Left lobe of liver (tissue), 2 donors: ENCODE data around the gene VASP. TPM values are rescaled to one million over a fixed set of nuclear protein-coding genes. Genes with fewer than 3 reads are reported as not detected.
"Not testable (repeated sequence)": the region's sequence is repeated elsewhere in the genome, so short reads cannot be mapped to it uniquely, and the experiment has no call there.

Experiments
- ATAC-seq: fragments of 200-7000 bp; cut with Tn5 transposase; one replicate; pipeline ENCODE4 v1.9.1; 2020; ENCODE audit warnings: mild to moderate bottlenecking, moderate library complexity
- DNase-seq: peaks from one replicate; pipeline ENCODE4 v3.0.0-alpha.2; 2020; ENCODE audit warnings: low spot score
- total RNA-seq: library from RNA; stranded (reverse); gene quantifications from one replicate; pipeline ENCODE4 v1.2.1, GENCODE V29; 2021
- donor health status: DM: no; HTN: no; CAD: no; lungs with moderate emphysema.
- donor health status: DM: no; HTN: yes; CAD: no.

VASP gene
- total RNA-seq, 1 donor from 2014 or later = 21.7 TPM

DNA sequence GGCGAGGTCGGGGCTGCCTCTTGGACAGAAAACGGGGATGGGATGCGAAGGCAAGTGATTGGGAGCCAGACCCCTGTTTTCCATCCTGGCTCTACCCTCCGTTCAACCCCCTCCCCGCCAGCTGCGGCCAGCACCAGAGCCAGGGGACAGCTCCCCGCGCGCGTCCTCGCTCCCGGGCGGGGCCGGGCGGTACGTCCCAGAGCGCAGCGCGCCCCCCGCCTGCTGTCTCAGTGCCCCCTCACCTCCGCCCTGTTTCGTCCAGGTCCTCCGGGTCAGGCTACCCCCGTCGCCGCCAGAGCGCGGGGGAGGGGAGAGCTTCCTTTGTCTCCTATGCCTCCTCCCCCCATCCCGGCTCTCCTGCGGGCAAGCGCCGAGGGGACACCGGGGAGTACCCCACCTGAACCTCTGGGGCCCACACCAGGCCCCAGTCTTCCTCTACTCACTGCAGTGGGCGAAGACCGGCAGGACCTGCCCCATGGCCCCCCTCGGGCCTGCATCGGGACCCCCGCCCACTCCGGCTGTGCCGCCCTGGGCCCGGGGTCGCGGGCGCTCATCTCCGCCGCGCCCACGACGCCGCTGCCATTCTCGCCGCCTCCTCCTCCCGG lies 10.8 kb upstream of the VASP start:
- ATAC-seq (peak; percentile 43), DNase-seq (peak; percentile 57)

DNA sequence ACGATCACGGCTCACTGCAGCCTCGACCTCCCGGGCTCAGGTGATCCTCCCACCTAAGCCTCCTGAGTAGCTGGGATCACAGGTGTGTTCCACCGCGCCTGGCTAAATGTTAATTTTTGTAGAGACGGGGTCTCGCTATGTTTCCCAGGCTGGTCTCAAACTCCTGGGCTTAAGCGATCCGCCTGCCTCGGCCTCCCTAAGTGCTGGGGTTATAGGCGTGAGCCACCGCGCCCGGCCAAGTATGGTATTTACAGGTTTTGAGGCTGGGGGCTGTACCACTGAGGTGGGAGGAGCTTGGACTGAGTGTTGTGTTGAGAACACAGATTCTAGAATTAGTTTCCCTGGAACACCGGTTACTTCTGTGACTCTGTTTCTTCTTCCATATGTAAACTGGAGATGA lies 9.5 kb upstream of the VASP start:
- DNase-seq = no peak
- no peak for ATAC-seq

DNA sequence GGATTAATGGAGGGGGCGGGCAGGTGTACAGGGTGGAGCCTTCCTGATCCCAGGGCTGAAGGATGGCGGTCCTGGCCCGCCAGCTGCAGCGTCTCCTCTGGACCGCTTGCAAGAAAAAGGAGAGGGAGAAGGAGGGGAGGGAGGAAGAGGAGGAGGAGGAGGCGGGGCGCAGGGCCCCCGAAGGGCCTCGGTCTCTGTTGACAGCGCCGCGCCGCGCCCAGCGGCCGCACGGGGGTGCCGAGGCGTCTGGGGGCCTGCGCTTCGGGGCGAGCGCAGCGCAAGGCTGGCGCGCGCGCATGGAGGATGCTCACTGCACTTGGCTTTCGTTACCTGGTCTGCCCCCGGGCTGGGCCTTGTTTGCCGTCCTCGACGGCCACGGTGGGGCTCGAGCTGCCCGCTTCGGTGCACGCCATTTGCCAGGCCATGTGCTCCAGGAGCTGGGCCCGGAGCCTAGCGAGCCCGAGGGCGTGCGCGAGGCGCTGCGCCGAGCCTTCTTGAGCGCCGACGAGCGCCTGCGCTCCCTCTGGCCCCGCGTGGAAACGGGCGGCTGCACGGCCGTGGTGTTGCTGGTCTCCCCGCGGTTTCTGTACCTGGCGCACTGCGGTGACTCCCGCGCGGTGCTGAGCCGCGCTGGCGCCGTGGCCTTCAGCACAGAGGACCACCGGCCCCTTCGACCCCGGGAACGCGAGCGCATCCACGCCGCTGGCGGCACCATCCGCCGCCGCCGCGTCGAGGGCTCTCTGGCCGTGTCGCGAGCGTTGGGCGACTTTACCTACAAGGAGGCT lies 8.7 kb upstream of the VASP start, which contains the start of gene PPM1N:
Gene PPM1N (plus strand): TSS at position 33 of the 785 bp plus-strand sequence. CDS start 30 bp downstream, at position 63.
- ATAC-seq (no peak), DNase-seq (no peak)

DNA sequence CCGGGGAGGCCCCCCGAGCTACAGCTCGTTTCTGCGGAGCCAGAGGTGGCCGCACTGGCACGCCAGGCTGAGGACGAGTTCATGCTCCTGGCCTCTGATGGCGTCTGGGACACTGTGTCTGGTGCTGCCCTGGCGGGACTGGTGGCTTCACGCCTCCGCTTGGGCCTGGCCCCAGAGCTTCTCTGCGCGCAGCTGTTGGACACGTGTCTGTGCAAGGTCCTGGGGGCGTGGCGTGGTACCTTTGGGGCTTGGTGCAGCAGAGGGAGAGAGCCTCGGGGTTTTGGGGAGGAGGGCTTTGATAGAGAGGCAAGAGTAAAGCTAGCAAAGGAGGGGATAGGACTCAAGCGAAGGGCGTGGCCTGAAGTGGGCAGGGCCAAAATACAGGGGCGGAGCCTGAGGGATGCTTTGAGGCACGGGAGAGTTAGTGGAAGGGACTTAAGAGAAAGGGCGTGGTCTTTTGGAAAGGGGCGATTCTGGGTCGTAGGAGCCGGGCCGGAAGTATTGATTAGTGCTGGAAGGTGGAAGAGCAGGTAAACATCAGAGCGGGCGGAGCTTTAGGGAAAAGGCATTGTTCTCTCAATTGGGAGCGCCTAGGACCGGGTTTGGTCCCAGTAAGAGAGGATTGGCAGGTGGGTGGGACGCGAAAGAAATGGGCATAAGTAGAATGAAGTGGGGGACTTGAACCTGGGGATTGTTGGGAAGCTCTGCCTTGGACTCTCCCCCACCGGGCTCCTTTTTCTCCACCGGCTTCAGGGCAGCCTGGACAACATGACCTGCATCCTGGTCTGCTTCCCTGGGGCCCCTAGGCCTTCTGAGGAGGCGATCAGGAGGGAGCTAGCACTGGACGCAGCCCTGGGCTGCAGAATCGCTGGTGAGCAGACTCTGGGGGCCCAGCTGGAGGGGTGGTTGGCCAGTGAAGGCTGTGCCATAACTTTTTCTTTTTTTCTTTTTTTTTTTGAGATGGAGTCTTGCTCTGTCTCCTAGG lies 7.8 kb upstream of the VASP start:
- DNase-seq = peak; percentile 80
- ATAC-seq = peak; percentile 70

DNA sequence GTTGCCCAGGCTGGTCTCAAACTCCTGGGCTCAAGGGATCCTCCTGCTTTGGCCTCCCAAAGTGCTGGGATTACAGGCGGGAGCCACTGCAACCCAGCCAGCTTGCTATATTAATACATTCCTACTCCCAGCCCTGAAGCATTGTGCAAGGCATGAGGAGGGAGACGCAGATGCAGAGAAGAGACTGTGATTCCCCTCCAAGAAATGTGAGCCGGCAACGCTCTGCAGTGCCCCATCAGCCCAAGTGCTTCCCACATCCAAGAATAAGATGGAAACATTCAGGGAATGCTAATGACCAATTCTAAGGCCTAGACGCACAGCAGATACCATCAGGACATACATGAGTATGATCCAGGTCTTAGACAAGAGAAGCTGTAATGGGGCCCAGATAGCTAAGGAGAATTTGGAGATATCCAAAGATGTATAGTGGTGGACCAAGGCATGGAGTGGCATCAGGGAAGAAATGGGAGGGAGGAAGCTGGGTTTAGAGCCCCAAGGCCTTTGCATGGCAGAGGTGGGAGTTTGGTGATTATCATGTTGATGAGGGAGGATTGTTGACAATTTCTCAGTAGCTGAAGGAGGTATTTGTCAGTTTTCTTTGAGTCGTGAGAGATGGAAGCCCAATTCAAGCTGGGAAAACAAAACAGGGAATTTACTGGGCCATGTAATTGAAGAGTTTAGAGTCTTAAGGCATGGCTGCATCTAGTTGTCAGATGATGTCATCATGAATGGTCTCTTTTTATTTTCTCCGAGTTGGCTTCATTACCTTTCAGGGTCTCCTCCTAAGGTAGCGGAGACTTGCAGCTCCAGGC lies 6.2 kb upstream of the VASP start:
- no peak for ATAC-seq
- DNase-seq = no peak

DNA sequence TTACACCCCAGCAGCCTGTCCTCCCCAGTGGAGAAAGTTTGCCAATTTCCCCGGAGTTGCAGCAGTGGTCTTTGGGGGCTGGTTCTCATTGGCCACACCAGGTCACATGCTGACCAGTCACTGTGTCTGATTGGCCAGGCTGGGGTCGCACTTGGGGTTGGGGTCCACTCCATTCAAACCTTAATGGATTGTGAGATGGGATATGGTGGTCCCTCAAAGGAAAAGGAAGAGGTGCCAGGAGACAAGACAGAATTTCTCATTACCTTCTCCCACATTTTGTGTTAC lies 5.6 kb upstream of the VASP start:
- no peak for DNase-seq
- ATAC-seq = no peak

DNA sequence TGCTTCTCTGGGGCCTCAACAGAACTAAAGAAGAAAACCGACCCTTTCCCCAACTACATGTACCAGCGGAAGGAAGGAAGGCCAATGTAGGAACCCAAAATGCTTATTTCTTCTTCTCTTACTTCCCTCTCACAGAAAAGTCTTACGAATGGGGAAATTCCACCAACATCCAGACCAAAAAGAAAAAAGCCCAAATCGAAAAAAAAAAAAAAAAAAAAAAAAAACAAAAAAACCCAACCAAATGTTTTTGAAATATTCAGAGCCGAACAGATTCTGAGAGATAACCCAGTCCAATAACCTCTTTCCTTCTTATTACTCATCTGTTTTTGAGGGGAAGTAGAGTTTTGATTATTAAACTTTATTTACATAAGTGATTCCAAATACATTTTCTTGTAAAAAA lies 5.2 kb upstream of the VASP start:
- ATAC-seq = no peak
- no peak for DNase-seq

DNA sequence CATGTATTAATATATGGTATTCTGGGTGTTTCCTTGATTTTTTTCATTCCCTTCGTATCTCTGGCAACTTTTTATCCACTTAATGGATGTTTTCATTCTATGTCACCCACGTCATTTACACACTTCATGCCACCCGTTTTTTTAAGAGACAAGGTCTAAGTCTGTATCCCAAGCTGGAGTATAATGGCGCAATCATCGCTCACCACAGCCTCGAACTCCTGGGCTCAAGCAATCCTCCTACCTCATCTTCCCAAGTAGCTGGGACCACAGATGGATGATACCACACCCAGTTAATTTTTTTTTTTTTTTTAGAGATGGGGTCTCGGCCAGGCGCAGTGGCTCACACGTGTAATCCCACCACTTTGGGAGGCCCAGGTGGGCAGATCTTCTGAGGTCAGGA lies 3.4 kb upstream of the VASP start:
- DNase-seq (no peak), ATAC-seq (no peak)

DNA sequence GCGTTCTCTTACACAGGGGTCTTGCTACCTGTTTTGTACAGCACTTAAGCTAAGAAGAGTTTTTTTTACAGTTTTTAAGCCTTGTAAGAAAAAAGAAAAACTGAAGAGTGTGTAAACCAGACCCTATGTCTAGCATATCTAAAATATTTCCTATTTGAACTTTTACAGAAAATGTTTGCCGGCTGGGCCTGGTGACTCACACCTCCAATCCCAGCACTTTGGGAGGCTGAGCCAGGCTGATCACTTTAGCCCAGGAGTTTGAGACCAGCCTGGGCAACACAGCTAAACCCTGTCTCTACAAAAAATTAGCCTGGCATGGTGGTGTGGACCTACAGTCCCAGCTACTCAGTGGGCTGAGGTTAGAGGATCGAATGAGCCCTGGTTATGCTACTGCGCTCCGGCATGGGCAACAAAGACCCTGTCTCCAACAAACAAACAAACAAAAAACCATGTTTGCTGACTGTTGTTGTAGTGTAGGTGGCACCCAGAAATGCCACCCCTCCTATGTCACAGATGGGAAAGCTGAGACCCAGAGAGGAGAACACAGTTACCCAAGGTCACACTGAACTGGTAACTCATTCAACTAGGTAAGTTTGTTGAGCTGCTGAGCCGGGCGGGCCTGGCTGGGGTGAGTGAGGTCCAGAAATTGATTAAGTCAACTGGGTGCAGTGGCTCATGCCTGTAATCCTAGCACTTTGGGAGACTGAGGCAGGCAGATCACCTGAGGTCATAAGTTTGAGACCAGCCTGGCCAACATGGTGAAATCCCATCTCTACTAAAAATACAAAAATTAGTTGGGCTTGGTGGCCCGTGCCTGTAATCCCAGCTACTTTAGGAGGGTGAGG lies 1.9 kb upstream of the VASP start:
- ATAC-seq = no peak
- DNase-seq = no peak

DNA sequence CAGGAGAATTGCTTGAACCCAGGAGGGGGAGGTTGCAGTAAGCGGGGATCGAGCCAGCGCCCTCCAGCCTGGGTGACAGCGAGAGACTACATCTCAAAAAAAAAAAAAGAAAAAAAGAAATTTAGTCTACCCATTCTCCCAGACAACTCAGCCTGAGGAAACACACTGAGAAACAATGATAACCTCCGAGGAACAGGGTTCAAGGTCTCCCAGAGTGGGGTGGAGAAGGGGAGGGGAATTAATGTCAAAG lies 1.4 kb upstream of the VASP start:
- ATAC-seq = no peak

DNA sequence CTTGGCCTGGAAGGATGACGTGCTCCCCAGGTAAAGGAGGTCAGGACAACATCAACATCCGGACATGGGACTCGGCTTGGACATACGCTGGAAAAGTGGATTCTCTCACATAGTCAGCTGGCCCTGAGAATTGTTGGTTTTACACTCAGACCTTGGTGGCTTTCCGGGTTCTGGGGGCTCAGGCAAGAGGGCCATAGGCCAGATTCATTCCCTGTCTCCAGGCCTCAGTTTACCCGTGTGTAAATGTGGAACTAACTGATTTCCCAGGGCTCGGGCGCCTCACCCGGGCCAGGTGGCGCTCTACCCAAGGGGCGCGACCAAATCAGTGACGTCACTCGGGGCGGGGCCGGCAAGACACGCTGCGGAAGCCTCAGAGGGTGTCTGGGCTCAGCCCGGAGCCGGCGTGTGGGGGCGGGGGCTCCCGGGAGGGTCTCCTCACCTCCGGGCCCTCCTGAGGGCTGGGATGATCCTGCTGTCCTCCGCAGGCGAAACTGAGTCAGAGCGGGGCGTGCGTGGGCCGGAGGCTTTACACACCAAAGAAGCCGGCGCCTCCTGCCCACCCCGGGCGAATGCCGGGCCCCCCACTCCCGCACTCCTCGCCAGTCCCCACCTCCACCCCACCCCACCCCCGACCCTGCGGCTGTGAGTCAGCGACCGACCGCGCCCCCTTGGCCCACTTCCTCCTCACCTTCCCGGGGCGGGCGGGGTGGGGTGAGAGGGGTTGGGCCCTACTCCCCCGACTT lies 862 bp upstream of the VASP start:
- DNase-seq (peak; percentile 97), ATAC-seq (peak; percentile 84)

More for the DNA sequence above, 1.4 kb upstream of the VASP start:
- no peak for DNase-seq

DNA sequence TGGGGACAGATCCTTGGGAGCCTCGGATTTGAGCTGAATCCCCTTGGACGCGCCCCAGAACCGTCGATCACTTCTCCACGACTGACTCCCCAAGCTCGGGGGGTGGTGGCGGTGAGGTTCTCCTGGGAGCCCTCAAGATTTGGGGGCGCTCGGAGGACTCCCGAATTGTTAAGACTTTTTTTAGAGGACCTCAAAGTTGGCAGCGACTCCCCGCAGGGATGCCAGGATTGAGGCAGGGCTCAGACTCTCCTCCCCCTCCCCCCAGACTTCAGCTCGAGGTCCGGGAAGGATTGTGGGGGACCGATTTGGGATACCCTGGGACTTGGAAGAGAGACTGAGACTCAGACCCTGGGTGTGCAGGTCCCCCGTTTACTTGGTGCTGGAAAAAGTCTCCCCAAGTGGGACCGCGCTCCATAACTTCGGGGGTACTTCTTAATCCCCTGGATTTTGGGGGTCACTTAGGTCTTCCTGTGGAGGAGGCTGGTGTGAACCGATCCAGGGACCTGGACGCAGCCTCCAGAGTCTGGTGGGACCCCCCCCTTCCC lies 665 bp downstream of the VASP start:
- DNase-seq = no peak

DNA sequence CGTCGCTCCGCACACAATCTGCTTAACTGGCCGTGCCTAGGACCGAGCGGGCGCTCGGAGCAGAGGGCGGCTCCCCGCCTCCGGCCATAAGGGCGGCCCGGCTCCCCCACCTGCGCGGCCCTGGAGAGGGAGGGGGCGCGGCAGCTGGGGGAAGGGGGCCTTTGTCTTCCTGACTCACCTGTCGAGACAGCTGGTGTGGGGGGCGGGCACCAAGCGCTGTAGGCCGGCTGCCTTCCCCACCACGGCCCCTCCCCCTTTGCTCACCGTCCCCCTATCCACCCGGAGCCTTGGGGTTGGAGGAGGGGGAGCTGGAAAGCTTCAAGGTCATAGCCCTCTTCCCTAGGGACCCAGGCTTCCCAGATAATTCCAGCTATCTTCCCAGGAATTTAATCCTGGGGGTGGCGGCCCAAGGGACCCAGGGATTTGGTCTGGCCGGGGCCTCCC lies 1.2 kb downstream of the VASP start:
- DNase-seq (no peak), ATAC-seq (peak; percentile 3)

More for the DNA sequence above, 665 bp downstream of the VASP start:
- ATAC-seq = no peak

DNA sequence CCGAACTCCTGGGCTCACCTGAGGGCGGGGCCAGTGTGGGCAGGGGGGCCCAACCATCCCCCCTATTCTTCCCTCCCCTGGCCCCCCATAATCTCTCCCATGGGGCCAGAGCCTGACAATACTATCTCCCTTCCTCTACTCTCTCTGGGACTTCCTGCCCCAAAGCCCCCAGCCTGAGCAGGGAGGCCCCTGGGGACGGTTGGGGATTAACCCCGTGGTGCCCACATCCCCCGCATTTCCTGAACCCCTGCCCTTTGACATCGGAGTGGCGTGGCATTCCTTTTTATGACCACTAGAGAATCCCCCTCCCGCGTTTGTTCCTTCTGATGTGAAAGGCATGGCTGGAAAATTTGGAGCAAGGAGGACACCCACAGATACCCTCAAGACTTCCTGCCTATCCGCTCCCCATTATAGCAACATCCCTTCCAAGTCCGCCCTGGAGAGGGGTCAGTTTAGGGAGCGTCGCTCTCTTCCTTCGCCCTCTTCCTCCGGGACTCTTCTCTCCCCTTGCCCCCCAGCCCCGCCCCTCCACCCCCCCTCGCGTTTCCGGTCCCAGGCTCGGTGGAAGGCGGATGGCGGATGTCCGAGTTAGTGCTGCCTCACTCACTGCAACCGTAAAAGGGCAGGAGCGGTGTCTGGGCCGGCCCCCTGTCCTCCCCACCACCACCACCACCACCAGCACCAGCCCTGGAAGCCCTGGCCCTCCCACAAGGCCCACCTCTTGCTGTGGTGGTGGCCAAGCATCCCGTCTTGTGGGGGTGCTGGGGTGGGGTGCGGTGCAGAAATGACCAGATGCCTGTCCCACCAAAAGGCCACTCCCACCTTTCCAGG lies 1.8 kb downstream of the VASP start:
- DNase-seq (peak; percentile 73), ATAC-seq (peak; percentile 13)

DNA sequence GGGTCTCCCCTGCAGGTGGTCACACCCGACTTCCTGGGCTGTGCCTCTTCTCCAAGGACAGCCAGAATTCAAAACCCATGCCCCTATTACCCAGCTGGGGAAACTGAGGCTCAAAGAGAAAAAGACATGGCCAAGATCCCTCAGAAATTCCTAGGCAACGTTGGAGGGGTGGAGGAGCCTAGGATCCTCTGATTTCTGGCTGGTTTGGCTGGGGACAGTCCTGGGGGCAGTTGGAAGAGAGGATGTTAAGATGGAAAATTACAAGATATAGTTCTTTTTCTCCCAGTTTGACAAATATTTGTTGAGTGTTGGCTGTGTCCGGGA lies 2.4 kb downstream of the VASP start:
- ATAC-seq (no peak), DNase-seq (no peak)

DNA sequence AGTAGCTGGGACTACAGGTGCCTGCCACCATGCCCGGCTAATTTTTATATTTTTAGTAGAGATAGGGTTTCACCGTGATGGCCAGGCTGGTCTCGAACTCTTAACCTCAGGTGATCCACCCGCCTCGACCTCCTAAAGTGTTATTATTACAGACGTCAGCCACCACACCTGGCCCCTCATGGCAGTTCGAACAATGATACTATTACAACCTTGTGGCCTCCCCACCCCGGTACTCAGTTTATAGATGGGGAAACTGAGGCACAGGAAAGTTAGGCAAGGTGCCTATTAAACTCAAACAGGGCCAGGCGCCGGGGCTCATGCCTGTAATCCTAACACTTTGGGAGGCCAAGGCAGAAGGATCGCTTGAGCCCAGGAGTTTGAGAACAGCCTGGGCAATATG lies 3.1 kb downstream of the VASP start:
- ATAC-seq, DNase-seq: not testable (repeated sequence)

DNA sequence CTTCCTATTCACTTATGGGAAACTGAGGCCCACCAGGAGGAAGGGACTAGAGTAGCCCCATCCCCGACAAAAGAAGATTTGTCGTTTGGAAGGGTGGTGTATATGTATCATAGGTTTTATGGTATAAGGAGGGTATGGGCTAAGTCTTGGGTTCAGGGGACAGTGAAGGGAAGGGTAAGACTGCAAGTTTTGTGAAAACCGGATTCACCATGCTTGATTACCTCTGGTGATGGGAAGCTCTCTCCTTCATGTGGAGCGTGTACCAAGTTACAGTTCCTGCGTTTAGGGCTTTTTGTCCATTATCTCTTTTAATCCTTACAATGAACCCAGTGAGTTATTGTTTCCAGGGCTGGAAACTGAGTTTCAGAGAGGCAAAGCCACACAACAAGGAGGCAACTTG lies 3.8 kb downstream of the VASP start:
- ATAC-seq = no peak
- DNase-seq = no peak

DNA sequence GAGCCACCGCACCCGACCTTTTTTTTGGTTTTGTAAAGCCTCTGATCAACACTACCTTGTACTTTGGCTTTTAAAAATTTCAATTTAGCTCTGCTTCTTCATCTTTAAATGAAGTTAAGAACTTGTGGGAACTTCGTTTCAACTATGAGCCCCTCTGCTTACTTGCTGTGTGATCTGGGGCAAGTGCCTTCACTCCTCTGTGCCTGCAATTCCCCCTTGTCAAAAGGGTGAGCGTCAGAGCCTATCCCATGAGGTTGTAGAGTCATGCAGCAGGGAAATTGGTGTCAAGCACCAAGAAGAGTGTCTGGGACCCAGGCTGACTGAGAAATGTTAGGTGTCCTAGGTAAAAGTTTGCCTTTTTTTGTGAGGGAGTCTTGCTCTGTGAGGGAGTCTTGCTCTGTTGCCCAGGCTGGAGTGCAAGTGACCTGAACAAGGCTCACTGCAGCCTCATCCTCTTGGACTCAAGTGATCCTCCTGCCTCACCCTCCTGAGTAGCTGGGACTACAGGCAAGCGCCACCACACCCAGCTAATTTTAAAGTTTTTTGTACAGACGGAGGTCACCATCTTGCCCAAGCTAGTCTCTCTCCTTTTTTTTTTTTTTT lies 5.7 kb downstream of the VASP start:
- no peak for DNase-seq
- no peak for ATAC-seq
